Smooth muscle cell (in vitro differentiated cells): ENCODE results near the gene LTF. TPM values are rescaled to one million over a fixed set of nuclear protein-coding genes. Genes with fewer than 3 reads are reported as not detected.

ENCODE experiments used
- DNase-seq: peaks from one replicate; lab custom pipeline; 2025; ENCODE audit not compliant: unreplicated experiment; lab: John Stamatoyannopoulos, UW
- H2AFZ ChIP-seq: fragments of 200-600 bp; sonication (generic); 2 replicates; pipeline ENCODE4 v1.6.0; 2016; ENCODE audit warnings: antibody characterized with exemption, low read depth, mild to moderate bottlenecking
- H3F3A ChIP-seq: fragments of 200-600 bp; sonication (generic); 2 replicates; pipeline ENCODE4 v1.6.0; 2017; ENCODE audit warnings: antibody characterized with exemption, low read depth
- H3K27ac ChIP-seq: fragments of 200-600 bp; sonication (generic); 2 replicates; pipeline ENCODE4 v1.5.1; 2016; ENCODE audit warnings: low read depth, mild to moderate bottlenecking
- H3K27me3 ChIP-seq: fragments of 200-600 bp; sonication (generic); 2 replicates; pipeline ENCODE4 v1.6.1; 2016; ENCODE audit warnings: low read depth, mild to moderate bottlenecking
- H3K36me3 ChIP-seq: fragments of 200-600 bp; sonication (generic); 2 replicates; pipeline ENCODE4 v1.5.1; 2016; ENCODE audit warnings: low read depth
- H3K4me1 ChIP-seq: fragments of 200-600 bp; sonication (generic); 2 replicates; pipeline ENCODE4 v1.5.1; 2016; ENCODE audit warnings: low read depth
- H3K4me2 ChIP-seq: fragments of 200-600 bp; sonication (generic); 2 replicates; pipeline ENCODE4 v1.6.0; 2016; ENCODE audit warnings: mild to moderate bottlenecking
- H3K4me3 ChIP-seq: fragments of 200-600 bp; sonication (generic); 2 replicates; pipeline ENCODE4 v1.5.1; 2016; ENCODE audit warnings: mild to moderate bottlenecking
- H3K79me2 ChIP-seq: fragments of 200-600 bp; sonication (generic); 2 replicates; pipeline ENCODE4 v1.6.0; 2016; ENCODE audit warnings: low read depth, mild to moderate bottlenecking
- H3K9ac ChIP-seq: fragments of 200-600 bp; sonication (generic); 2 replicates; pipeline ENCODE4 v1.6.0; 2016; ENCODE audit warnings: low read depth
- H3K9me3 ChIP-seq: fragments of 200-600 bp; sonication (generic); replicated peaks from 2 replicates; pipeline ENCODE4 v1.5.1; 2016; ENCODE audit warnings: low read depth
- H4K20me1 ChIP-seq: fragments of 200-600 bp; sonication (generic); 2 replicates; pipeline ENCODE4 v1.6.0; 2016; ENCODE audit warnings: low read depth
- CTCF ChIP-seq: fragments of 200-600 bp; sonication (generic); IDR thresholded peaks from 2 replicates; pipeline ENCODE4 v1.5.1; 2017; ENCODE audit warnings: borderline replicate concordance, mild to moderate bottlenecking, antibody characterized with exemption; ENCODE audit not compliant: insufficient read depth, poor library complexity, severe bottlenecking
- WGBS: methylation state at CpG from one replicate; pipeline ENCODE4 v1.1.7; 2016; ENCODE audit warnings: low lambda C conversion rate; 5-methylcytosine and 5-hydroxymethylcytosine counted together
- polyA plus RNA-seq: library from polyadenylated mRNA; unstranded; fragments of >200 nt; fragmentation: Nextera tagmentation; extraction: Ambion mirVana; gene quantifications from 2 replicates; pipeline ENCODE4 v1.2.1, GENCODE V29; 2016
- total RNA-seq: library from RNA; depleted of rRNA; stranded (reverse); fragments of >200 nt; gene quantifications from 2 replicates; pipeline ENCODE4 v1.2.3, GENCODE V29; 2014

The LTF gene
- total and polyA plus RNA-seq, 2 experiments from 2014 or later, result not detected

- no peaks in the 10 kb centered on the region for H4K20me1 ChIP-seq
- H3K4me3 ChIP-seq, result no peak overlapping the region
- H3K9ac ChIP-seq, result no peak overlapping the region
- no peaks in the 10 kb centered on the region for H3K4me1 ChIP-seq
- H3K27me3 ChIP-seq, result peaks cover 33% of the 10 kb centered on the region
- TF ChIP-seq CTCF, result no peak
- WGBS, result 91% methylated on average over 4 of the region's 4 CpGs
- no peaks in the 10 kb centered on the region for H3K9me3 ChIP-seq
- H3K79me2 ChIP-seq, result no peaks in the 10 kb centered on the region
- H3K4me2 ChIP-seq, result no peak overlapping the region
- no peak overlapping the region for H2AFZ ChIP-seq
- H3K27ac ChIP-seq, result no peak overlapping the region
- no peaks in the 10 kb centered on the region for H3K36me3 ChIP-seq
- H3F3A ChIP-seq, result no peaks in the 10 kb centered on the region
- no peak for DNase-seq
These were observed 2.9 kb upstream of the LTF start for GRCh38 chr3:46467562-46467961.

GRCh38 chr3:46466871-46467403 lies 2.2 kb upstream of the LTF start:
- Histone ChIP-seq H3K9me3 (no peaks in the 10 kb centered on the region), H2AFZ (no peak overlapping the region), H3F3A (no peaks in the 10 kb centered on the region), H3K4me2 (no peak overlapping the region), H3K79me2 (no peaks in the 10 kb centered on the region), H3K9ac (no peak overlapping the region), H3K36me3 (no peaks in the 10 kb centered on the region), H4K20me1 (no peaks in the 10 kb centered on the region), H3K4me3 (no peak overlapping the region), H3K27me3 (peaks cover 32% of the 10 kb centered on the region), H3K27ac (no peak overlapping the region), H3K4me1 (no peaks in the 10 kb centered on the region)
- no peak for TF ChIP-seq CTCF
- WGBS, result 88% methylated on average over 1 of the region's 1 CpG
- DNase-seq, result no peak

- H3K4me2 ChIP-seq, result no peak overlapping the region
- H2AFZ ChIP-seq, result no peak overlapping the region
- H3K9ac ChIP-seq, result no peak overlapping the region
- no peaks in the 10 kb centered on the region for H3K9me3 ChIP-seq
- H3K27me3 ChIP-seq, result peaks cover 32% of the 10 kb centered on the region
- no peak for DNase-seq
- H3K4me3 ChIP-seq, result no peak overlapping the region
- H3F3A ChIP-seq, result no peaks in the 10 kb centered on the region
- H3K4me1 ChIP-seq, result no peaks in the 10 kb centered on the region
- H4K20me1 ChIP-seq, result no peaks in the 10 kb centered on the region
- H3K79me2 ChIP-seq, result no peaks in the 10 kb centered on the region
- no peaks in the 10 kb centered on the region for H3K36me3 ChIP-seq
- no peak overlapping the region for H3K27ac ChIP-seq
- TF ChIP-seq CTCF, result no peak
These were observed 1.6 kb upstream of the LTF start for GRCh38 chr3:46466273-46466672.

- no peaks in the 10 kb centered on the region for H3K4me1 ChIP-seq
- H3K36me3 ChIP-seq, result no peaks in the 10 kb centered on the region
- no peak overlapping the region for H3K4me3 ChIP-seq
- H3K9ac ChIP-seq, result no peak overlapping the region
- TF ChIP-seq CTCF, result no peak
- peaks cover 32% of the 10 kb centered on the region for H3K27me3 ChIP-seq
- H3K4me2 ChIP-seq, result no peak overlapping the region
- H4K20me1 ChIP-seq, result no peaks in the 10 kb centered on the region
- no peak overlapping the region for H3K27ac ChIP-seq
- WGBS, result 87% methylated on average over 2 of the region's 2 CpGs
- no peaks in the 10 kb centered on the region for H3K79me2 ChIP-seq
- DNase-seq, result no peak
- H3K9me3 ChIP-seq, result no peaks in the 10 kb centered on the region
- no peaks in the 10 kb centered on the region for H3F3A ChIP-seq
- H2AFZ ChIP-seq, result no peak overlapping the region
These were observed 453 bp upstream of the LTF start for GRCh38 chr3:46465196-46465520.
